TTC549 (cell line): Measurements from ENCODE around the gene MIGA2.

Experiments
- FAIRE-seq: peaks from 2 replicates; lab custom pipeline; 2012; peaks lifted over from hg19 to GRCh38; lab: Jason Lieb, UNC

Gene MIGA2

DNA sequence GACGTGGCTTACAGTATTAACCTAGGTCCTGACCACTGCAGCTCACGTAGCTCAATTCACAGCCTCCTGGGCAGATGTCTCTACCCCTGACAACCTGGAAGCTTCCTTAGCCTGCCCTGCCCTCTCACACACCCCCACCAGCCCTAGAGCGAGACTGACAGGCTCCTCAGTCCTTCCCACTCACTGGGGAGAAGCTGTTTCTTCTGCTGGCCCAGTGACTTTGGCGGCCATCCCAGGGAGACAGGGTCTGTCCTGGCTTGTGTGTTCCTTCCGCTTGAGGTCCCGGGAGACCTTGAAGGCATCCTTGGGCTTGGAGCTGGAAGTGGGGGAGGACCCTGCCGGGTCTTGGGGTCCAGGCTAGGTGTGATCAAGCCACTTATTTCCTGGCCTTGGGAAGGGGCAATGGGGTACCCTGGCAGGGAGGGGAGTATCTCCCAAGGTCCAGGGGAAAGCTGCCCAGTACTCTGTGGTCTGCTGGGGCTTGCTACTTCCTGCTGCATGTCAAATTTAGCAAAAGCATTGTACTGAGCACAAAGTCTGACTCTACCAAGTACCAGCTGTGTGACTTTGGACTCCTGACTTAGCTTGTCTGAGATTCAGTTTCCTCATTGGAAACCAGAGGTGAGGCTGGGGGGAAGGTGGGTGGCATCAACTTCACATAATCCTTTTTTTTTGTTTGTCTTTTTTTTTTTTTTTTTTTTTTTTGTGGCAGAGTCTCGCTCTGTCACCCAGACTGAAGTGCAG, 1.9 kb downstream of the MIGA2 start:
- no peak for FAIRE-seq

- FAIRE-seq, result no peak
Measured at GRCh38 chr9:129040113-129040643, 3.8 kb downstream of the MIGA2 start.

GRCh38 chr9:129042016-129042415, 5.6 kb downstream of the MIGA2 start:
- FAIRE-seq, result no peak

DNA sequence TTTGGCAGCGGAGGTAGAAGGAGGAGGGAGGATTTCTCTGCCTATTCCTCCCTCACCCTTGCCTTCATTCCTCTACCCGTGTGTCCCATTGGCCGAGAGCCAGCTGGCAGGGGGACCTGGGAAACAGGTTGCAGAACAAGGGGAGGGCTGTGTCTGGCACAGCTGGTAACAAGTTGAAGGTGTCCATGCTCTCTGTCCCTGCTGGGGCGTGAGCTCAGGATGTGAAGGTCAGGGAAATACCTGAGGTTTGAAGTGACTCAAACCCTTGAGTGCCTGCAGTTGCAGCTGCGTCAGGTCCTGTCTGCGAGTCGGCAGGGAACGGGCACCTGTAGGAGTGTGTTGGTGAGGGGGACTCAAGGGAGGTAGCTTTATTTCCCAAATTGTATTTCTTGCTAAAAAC, 16.2 kb downstream of the MIGA2 start:
- no peak for FAIRE-seq

DNA sequence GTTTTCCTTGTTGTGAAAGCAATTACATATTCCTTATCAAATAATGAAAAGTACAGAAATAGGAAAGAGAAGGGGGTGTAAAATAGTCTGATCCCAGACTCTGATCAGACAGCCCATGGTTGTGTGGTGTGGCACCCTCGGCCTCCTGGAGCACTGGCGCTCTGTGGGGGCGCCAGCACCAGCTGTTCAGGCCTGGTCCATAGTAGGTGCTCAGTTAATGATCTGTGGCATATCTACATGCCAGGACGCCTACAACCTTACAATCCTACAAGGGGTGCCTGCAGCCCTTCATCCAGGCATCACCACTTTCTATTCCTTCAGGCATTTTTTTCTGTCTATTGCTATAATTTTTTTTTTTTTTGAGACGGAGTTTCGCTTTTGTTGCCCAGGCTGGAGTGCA, 16.6 kb downstream of the MIGA2 start:
- no peak for FAIRE-seq

DNA sequence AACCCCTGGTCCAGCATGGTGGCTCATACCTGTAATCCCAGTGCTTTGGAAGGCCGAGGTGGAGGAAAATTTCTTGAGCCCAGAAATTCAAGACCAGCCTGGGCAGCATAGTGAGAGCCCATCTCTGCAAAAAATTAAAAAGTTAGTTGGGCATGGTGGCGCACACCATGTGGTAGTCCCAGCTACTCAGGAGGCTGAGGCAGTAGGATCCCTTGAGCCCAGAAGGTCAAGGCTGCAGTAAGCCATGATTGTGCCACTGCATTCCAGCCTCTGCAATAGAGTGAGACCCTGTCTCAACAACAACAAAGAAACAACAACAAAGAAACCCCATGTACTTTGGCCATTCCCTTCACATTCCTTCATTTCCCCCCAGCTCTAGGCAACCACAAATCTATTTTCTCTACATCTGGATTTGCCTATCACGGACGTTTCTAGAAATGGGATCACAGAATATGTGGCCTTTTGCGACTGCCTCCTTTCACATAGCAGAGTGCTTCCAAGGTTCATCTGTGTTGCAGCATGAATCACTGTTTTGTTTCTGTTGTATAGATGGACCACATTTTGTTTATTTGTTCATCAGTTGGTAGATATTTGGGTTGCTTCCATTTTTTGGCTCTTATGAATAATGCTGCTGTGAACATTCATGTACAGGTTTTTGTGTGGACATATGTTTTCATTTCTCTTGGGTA, 17.9 kb downstream of the MIGA2 start:
- FAIRE-seq, result no peak

- FAIRE-seq, result no peak
Measured at GRCh38 chr9:129058965-129059795, 22.8 kb downstream of the MIGA2 start.

DNA sequence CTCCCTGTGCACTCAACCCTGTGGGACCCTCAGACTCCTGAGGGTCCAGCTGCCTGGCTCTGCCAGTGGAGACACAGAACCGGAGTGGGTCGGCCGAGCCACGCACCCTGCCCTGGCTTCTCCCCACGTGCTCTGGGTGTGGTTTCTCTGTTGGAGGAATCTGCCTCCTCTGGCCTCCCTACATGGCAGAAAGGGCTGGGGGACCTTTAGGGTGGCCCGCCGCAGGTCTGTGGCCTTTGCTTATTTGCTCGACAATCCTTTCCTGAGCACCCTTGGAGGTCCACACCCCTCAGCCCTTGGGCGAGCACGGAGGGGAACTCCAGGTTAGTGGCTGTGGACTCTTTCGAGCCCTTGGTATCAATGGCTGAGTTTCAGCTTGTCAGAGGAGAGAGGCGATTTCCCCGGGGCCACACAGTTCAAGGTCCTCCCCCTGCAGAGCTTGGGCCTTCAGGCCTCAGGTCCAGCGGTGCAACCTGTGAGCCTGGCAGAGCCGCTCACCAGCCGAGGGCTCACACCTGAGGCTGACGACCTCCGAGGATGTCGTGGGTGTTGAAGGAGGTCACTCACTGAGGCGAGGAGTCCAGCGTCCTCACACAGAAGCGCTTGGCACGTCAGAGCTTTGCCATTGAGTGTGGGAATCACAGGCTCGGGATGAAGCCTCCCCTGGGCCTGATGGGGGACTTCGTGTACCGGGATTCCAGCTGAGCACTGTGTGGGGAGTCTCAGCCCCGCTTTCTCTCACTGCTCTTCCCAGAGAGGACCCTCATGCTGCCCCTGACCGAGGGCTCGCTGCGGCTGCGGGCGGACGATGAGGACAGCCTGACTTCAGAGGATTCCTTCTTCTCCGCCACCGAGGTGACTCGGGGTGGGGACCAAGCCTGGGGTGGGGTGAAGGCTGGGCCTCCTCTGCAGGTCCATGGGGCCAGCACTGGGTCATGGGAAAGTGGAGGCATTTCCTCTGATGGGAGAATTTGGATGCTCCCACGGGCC, 23.7 kb downstream of the MIGA2 start:
- no peak for FAIRE-seq

DNA sequence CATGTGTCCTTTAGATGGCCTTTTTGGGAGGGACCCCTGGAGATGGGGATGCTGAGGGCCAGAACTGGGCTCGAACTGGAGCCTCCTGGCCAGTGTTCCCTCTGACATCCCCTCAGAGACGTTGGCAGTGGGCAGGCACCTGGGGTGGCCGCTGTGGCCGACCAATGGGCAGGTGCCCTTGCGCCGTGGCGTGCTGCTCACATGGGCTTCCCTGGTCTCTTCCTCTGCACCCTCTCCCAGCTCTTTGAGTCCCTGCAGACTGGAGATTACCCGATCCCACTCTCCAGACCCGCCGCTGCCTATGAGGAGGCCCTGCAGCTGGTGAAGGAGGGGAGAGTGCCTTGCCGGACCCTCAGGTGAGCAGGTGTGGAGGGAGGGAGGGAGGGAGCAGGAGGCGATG, 24.6 kb downstream of the MIGA2 start:
- FAIRE-seq, result no peak

DNA sequence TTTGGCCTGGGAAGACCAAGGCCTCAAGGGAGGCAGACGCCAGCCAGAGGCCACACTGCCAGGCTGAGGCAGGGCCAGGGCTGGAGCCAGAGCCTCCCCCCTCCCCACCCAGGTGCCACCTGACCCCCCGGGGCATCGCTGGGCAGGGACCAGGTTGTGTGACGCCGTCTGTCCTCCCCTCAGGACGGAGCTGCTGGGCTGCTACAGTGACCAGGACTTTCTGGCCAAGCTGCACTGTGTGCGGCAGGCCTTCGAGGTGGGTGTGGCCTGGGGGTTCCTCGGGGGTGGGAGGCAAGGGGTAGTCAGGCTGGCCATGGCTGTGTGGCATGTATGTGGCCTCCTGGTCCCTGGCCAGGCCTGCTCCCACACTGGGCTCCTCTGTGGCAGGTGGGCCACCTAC, 26.6 kb downstream of the MIGA2 start:
- FAIRE-seq, result no peak

- FAIRE-seq, result no peak
Measured at GRCh38 chr9:129064499-129064908, 28.1 kb downstream of the MIGA2 start.

- FAIRE-seq, result no peak
Measured at GRCh38 chr9:129068110-129068509, 31.7 kb downstream of the MIGA2 start.

GRCh38 chr9:129068990-129069861, 32.8 kb downstream of the MIGA2 start:
- no peak for FAIRE-seq

GRCh38 chr9:129069862-129070641, 33.6 kb downstream of the MIGA2 start:
- FAIRE-seq, result no peak

GRCh38 chr9:129070696-129071525, 34.5 kb downstream of the MIGA2 start:
- FAIRE-seq, result no peak

DNA sequence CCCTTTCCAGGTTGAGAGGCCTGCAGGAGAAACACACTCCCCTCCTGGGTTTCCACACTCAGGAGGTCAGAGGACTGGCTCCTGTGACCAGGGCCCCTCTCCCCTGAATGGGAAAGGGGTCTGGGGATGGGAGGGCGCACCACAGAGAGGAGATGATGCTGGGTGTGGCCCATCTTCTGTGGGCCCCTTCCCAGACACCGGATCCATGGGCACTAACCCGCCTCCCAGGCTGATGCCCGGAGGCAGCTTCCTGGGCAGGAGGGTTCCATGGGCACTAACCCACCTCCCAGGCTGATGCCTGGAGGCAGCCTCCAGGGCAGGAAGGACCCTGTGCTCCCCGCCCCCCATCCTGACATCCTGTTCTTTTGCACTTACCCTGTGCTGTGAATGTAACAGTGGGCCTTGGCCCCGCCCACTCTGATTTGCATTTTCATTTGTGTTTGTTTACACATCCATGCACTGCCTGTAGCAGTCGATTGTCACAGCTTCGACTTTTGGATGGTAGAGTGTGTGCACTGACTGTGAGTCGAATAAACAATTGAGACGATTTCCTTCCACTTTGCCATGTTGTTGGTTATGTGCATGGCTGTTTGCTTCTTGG, 35.2 kb downstream of the MIGA2 start:
- FAIRE-seq, result no peak

DNA sequence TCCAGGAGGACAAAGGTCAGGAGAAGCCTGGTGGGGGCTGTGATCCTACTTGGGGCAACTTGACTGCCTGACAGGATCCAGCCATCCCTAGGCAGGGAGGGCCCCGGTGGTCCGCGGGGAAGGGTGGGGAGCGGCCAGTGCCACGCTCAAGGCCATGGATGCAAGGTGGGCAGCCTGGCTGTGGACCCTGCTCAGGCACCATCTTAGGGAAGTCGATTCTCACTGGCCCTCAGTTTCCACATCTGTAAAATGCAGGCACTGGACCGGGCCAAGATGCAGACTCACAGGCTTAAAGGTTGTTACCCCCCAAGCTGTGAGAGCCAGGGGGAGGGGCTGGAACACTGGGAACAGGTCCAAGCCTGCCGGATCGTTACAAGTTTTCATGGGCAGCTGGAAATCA, 35.7 kb downstream of the MIGA2 start:
- FAIRE-seq, result no peak

GRCh38 chr9:129073404-129073803, 37.0 kb downstream of the MIGA2 start:
- FAIRE-seq, result no peak
